SK-N-SH (cell line): ENCODE data around the gene KRTAP3-3. TPM values are rescaled to one million over a fixed set of nuclear protein-coding genes. Genes with fewer than 3 reads are reported as not detected.

Experiments
- CTCF ChIA-PET: fragments of 300-600, 350-600 bp; formaldehyde crosslinking; extraction: SDS; loops from one replicate; lab custom pipeline; 2021; lab: Yijun Ruan, JAX
- POLR2A ChIA-PET: fragments of 350-600 bp; sonication (Branson Sonifier 250); formaldehyde crosslinking; extraction: SDS; loops from one replicate; lab custom pipeline; 2020; ENCODE audit warnings: antibody characterized with exemption, inconsistent platforms; lab: Yijun Ruan, JAX
- DNase-seq: peaks from one replicate; pipeline ENCODE4 v3.0.0; 2012
- H2AFZ ChIP-seq: fragments of 200-600 bp; sonication (generic); 2 replicates; pipeline ENCODE4 v1.8.1; 2016; ENCODE audit warnings: antibody characterized with exemption, mild to moderate bottlenecking, low read depth
- H3F3A ChIP-seq: fragments of 200-600 bp; sonication (generic); replicated peaks from 2 replicates; pipeline ENCODE3; 2016; ENCODE audit warnings: antibody characterized with exemption, mild to moderate bottlenecking; ENCODE audit not compliant: insufficient read depth
- H3K27ac ChIP-seq, 2 experiments: fragments of 200-500 bp in 1 of 2; fragments of 200-600 bp in 1 of 2; sonication (Bioruptor generic) in 1 of 2; sonication (generic), shearing (Covaris generic) in 1 of 2; 2 replicates each; pipeline versions ENCODE4 v1.5.1 to v1.6.1; 2014 to 2016; ENCODE audit warnings: low read depth in 2 of 2, inconsistent platforms in 1 of 2, low read length in 1 of 2, mild to moderate bottlenecking in 1 of 2, mixed read lengths in 1 of 2
- H3K27me3 ChIP-seq: fragments of 200-600 bp; sonication (generic), shearing (Covaris generic); 2 replicates; pipeline ENCODE4 v1.6.1; 2016; ENCODE audit warnings: mixed run types; ENCODE audit not compliant: insufficient read depth
- H3K36me3 ChIP-seq, 2 experiments: fragments of 200-500 bp in 1 of 2; fragments of 200-600 bp in 1 of 2; sonication (Bioruptor generic) in 1 of 2; sonication (generic) in 1 of 2; replicated peaks in 1 of 2; 2 replicates each; pipeline versions ENCODE3 to v1.5.1; 2014 to 2016; ENCODE audit warnings: low read length in 1 of 2, mild to moderate bottlenecking in 1 of 2; ENCODE audit not compliant: insufficient read depth in 2 of 2, control insufficient read depth in 1 of 2
- H3K4me1 ChIP-seq, 2 experiments: fragments of 200-500 bp in 1 of 2; fragments of 200-600 bp in 1 of 2; sonication (Bioruptor generic) in 1 of 2; sonication (generic), shearing (Covaris generic) in 1 of 2; 2 replicates each; pipeline versions ENCODE4 v1.5.1 to v1.6.1; 2014 to 2016; ENCODE audit warnings: low read depth in 1 of 2, low read length in 1 of 2, mixed run types in 1 of 2; ENCODE audit not compliant: insufficient read depth in 2 of 2, control insufficient read depth in 1 of 2
- H3K4me2 ChIP-seq: fragments of 200-600 bp; sonication (generic), shearing (Covaris generic); 2 replicates; pipeline ENCODE4 v1.6.1; 2017; ENCODE audit warnings: mixed run types
- H3K4me3 ChIP-seq, 2 experiments: fragments of 200-500 bp in 1 of 2; fragments of 200-600 bp in 1 of 2; sonication (Bioruptor generic) in 1 of 2; sonication (generic), shearing (Covaris generic) in 1 of 2; 2 replicates each; pipeline versions ENCODE4 v1.5.1 to v1.8.1; 2014 to 2016; ENCODE audit warnings: low read depth in 2 of 2, inconsistent platforms in 1 of 2, low read length in 1 of 2, mild to moderate bottlenecking in 1 of 2, mixed read lengths in 1 of 2, moderate library complexity in 1 of 2
- H3K79me2 ChIP-seq: fragments of 200-600 bp; sonication (generic); 2 replicates; pipeline ENCODE4 v1.8.1; 2017; ENCODE audit warnings: mild to moderate bottlenecking; ENCODE audit not compliant: insufficient read depth
- H3K9ac ChIP-seq: fragments of 200-600 bp; sonication (generic); 2 replicates; pipeline ENCODE4 v1.6.1; 2017; ENCODE audit warnings: mixed run types
- H3K9me2 ChIP-seq: fragments of 200-600 bp; sonication (generic); 2 replicates; pipeline ENCODE4 v1.6.1; 2017; ENCODE audit warnings: mixed run types
- H3K9me3 ChIP-seq: fragments of 200-600 bp; sonication (generic); 2 replicates; pipeline ENCODE4 v1.6.1; 2017; ENCODE audit warnings: mixed run types, mild to moderate bottlenecking, moderate library complexity
- H4K20me1 ChIP-seq: fragments of 200-600 bp; sonication (generic); 2 replicates; pipeline ENCODE4 v1.6.1; 2017; ENCODE audit warnings: mild to moderate bottlenecking, mixed run types; ENCODE audit not compliant: insufficient read depth
- ELF1 ChIP-seq: IDR thresholded peaks from 2 replicates; pipeline ENCODE4 v1.4.0; 2012
- EZH2phosphoT487 ChIP-seq: fragments of 200-600 bp; sonication (generic); IDR thresholded peaks from 2 replicates; pipeline ENCODE4 v1.6.1; 2017; ENCODE audit warnings: low read depth, mixed run types, mild to moderate bottlenecking, antibody characterized with exemption, moderate library complexity, borderline replicate concordance
- FOSL2 ChIP-seq: IDR thresholded peaks from 2 replicates; pipeline ENCODE4 v1.4.0; 2012; ENCODE audit warnings: low read depth, mild to moderate bottlenecking, moderate library complexity, borderline replicate concordance
- MEF2A ChIP-seq: IDR thresholded peaks from 2 replicates; pipeline ENCODE4 v1.4.0; 2012; ENCODE audit warnings: low read depth, borderline replicate concordance
- MXI1 ChIP-seq: IDR thresholded peaks from 2 replicates; pipeline ENCODE4 v1.6.1; 2012; ENCODE audit warnings: mild to moderate bottlenecking, low read depth, low read length, improper control_type of control experiment
- NFIC ChIP-seq: IDR thresholded peaks from 2 replicates; pipeline ENCODE4 v1.4.0; 2012; ENCODE audit warnings: borderline replicate concordance
- RAD21 ChIP-seq: IDR thresholded peaks from 2 replicates; pipeline ENCODE4 v1.6.1; 2012; ENCODE audit warnings: mild to moderate bottlenecking, low read length
- RFX5 ChIP-seq: IDR thresholded peaks from 2 replicates; pipeline ENCODE4 v1.6.1; 2012; ENCODE audit warnings: mild to moderate bottlenecking, improper control_type of control experiment, low read length
- RXRA ChIP-seq: IDR thresholded peaks from 2 replicates; pipeline ENCODE4 v1.4.0; 2012; ENCODE audit warnings: low read depth, mild to moderate bottlenecking, borderline replicate concordance
- SIN3A ChIP-seq: IDR thresholded peaks from 2 replicates; pipeline ENCODE4 v1.6.1; 2012; ENCODE audit warnings: low read depth, mild to moderate bottlenecking, low read length, moderate library complexity, borderline replicate concordance
- SMC3 ChIP-seq: IDR thresholded peaks from 2 replicates; pipeline ENCODE4 v1.6.1; 2012; ENCODE audit warnings: low read depth, low read length, improper control_type of control experiment
- TAF1 ChIP-seq: IDR thresholded peaks from 2 replicates; pipeline ENCODE4 v1.6.1; 2012; ENCODE audit warnings: low read depth, mild to moderate bottlenecking, low read length, moderate library complexity, borderline replicate concordance
- TCF12 ChIP-seq: IDR thresholded peaks from 2 replicates; pipeline ENCODE4 v1.4.0; 2012
- TEAD4 ChIP-seq: IDR thresholded peaks from 2 replicates; pipeline ENCODE4 v1.4.0; 2012; ENCODE audit warnings: mild to moderate bottlenecking, borderline replicate concordance; ENCODE audit not compliant: insufficient read depth
- WGBS: methylation state at CpG from one replicate; pipeline ENCODE4 v1.1.6; 2017; ENCODE audit warnings: low lambda C conversion rate; 5-methylcytosine and 5-hydroxymethylcytosine counted together
- polyA plus RNA-seq, 3 experiments: library from polyadenylated mRNA; depleted of rRNA; stranded (reverse); fragments of >200 nt; gene quantifications; 2 replicates each; pipeline ENCODE4 v1.2.3, GENCODE V29; 2012
- TF ChIP-seq, protein P1 (sequence below): IDR thresholded peaks from 2 replicates; pipeline ENCODE4 v1.4.0; 2012; ENCODE audit warnings: low read depth
- TF ChIP-seq, protein P2 (sequence below): IDR thresholded peaks from 2 replicates; pipeline ENCODE4 v1.6.1; 2012; ENCODE audit warnings: mild to moderate bottlenecking, low read depth, low read length, moderate library complexity
- TF ChIP-seq, protein P3 (sequence below): fragments of 150-350 bp; IDR thresholded peaks from 2 replicates; pipeline ENCODE4 v1.6.1; 2016; ENCODE audit warnings: mild to moderate bottlenecking, low read depth, low read length
- TF ChIP-seq, protein P4 (sequence below): fragments of 150-350 bp; IDR thresholded peaks from 2 replicates; pipeline ENCODE4 v1.6.1; 2017; ENCODE audit warnings: antibody characterized with exemption, low read length, low read depth, borderline replicate concordance
- TF ChIP-seq, protein P5 (sequence below): IDR thresholded peaks from 2 replicates; pipeline ENCODE4 v1.4.0; 2012; ENCODE audit warnings: low read depth, borderline replicate concordance

KRTAP3-3 gene
- polyA plus RNA-seq, 1 of the 3 experiments (the other 2 are of a cell fraction) = not detected

DNA sequence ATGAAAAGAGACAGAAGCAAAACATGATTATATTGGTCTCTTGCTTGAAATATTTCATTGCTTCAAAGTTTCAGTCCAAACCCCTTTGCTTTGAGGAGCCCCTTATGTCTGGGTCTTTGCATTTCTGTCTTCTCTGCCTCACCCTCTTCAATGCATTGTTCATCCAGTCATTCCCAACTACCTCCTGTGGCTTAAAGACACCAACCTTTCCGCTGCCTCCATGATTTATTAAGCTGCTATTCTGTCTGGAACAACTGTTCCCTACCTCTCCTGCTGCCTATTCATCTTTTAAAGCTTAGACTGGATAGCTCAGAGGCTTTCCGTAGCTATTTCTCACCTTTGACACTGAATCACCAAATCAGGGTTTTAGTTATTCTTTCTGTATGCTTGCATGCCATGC lies 3.4 kb upstream of the KRTAP3-3 start:
- POLR2A ChIA-PET = no interaction called here
- CTCF ChIA-PET = interaction anchor here (0.7 to 1.1 kb wide), 2 partner anchors 50 to 552 kb away, joined by 3 read pairs; no protein-coding TSS in a partner anchor
- peaks cover 40% of the 10 kb centered on the region; the same call in 1 of the 2 replicates for H3K27me3 ChIP-seq
- DNase-seq = no peak
- TF ChIP-seq FOSL2 (no peak), RAD21 (no peak), TCF12 (no peak), TEAD4 (no peak), MEF2A (no peak), SMC3 (no peak), MXI1 (no peak), NFIC (no peak), ELF1 (no peak), RFX5 (no peak), TAF1 (no peak), EZH2phosphoT487 (no peak), SIN3A (no peak)
- TF ChIP-seq, protein P1, sequence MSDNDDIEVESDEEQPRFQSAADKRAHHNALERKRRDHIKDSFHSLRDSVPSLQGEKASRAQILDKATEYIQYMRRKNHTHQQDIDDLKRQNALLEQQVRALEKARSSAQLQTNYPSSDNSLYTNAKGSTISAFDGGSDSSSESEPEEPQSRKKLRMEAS = no peak
- TF ChIP-seq, protein P2, sequence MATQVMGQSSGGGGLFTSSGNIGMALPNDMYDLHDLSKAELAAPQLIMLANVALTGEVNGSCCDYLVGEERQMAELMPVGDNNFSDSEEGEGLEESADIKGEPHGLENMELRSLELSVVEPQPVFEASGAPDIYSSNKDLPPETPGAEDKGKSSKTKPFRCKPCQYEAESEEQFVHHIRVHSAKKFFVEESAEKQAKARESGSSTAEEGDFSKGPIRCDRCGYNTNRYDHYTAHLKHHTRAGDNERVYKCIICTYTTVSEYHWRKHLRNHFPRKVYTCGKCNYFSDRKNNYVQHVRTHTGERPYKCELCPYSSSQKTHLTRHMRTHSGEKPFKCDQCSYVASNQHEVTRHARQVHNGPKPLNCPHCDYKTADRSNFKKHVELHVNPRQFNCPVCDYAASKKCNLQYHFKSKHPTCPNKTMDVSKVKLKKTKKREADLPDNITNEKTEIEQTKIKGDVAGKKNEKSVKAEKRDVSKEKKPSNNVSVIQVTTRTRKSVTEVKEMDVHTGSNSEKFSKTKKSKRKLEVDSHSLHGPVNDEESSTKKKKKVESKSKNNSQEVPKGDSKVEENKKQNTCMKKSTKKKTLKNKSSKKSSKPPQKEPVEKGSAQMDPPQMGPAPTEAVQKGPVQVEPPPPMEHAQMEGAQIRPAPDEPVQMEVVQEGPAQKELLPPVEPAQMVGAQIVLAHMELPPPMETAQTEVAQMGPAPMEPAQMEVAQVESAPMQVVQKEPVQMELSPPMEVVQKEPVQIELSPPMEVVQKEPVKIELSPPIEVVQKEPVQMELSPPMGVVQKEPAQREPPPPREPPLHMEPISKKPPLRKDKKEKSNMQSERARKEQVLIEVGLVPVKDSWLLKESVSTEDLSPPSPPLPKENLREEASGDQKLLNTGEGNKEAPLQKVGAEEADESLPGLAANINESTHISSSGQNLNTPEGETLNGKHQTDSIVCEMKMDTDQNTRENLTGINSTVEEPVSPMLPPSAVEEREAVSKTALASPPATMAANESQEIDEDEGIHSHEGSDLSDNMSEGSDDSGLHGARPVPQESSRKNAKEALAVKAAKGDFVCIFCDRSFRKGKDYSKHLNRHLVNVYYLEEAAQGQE = no peak
- H3K4me3 ChIP-seq = no peak overlapping the region
- no peak overlapping the region for H3K4me2 ChIP-seq
- no peak overlapping the region for H3K9ac ChIP-seq
- no peaks in the 10 kb centered on the region for H3K79me2 ChIP-seq
- WGBS = 6% methylated on average over 2 of the region's 2 CpGs
- H3K4me1 ChIP-seq = no peaks in the 10 kb centered on the region
- H3K9me2 ChIP-seq = no peaks in the 10 kb centered on the region
- H3K36me3 ChIP-seq = no peaks in the 10 kb centered on the region
- H2AFZ ChIP-seq = no peak overlapping the region
- H3F3A ChIP-seq = no peaks in the 10 kb centered on the region
- no peaks in the 10 kb centered on the region for H3K9me3 ChIP-seq
- H4K20me1 ChIP-seq = no peaks in the 10 kb centered on the region
- no peak overlapping the region for H3K27ac ChIP-seq

DNA sequence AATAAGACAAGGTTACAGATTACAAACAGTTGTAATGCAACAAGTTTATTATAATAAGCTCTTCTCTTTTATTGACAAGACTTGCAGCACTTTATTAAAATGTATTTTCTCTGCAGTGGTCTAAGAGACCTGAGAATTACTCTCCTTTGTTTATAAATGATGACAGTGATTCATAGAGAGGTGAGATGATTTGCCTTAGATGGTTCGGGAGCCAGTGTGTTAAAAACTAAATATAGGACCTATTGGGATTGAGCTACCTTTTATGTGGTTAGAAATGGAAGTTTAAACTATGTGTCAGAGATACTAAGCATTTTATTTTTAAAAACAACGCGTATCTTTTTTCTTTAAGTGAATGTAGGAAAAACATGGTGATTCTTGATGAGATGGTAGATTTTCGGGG lies 2.9 kb upstream of the KRTAP3-3 start:
- no peak overlapping the region for H3K9ac ChIP-seq
- no peaks in the 10 kb centered on the region for H3F3A ChIP-seq
- no peak for DNase-seq
- peaks cover 40% of the 10 kb centered on the region for H3K27me3 ChIP-seq
- CTCF ChIA-PET = interaction anchor here (0.7 to 1.1 kb wide), 2 partner anchors 50 to 552 kb away, joined by 3 read pairs; no protein-coding TSS in a partner anchor
- no peaks in the 10 kb centered on the region for H3K9me3 ChIP-seq
- H3K4me2 ChIP-seq = no peak overlapping the region
- 25% methylated on average over 4 of the region's 4 CpGs for WGBS
- no peak overlapping the region for H3K4me3 ChIP-seq
- H3K79me2 ChIP-seq = no peaks in the 10 kb centered on the region
- H3K9me2 ChIP-seq = no peaks in the 10 kb centered on the region
- H3K4me1 ChIP-seq = no peaks in the 10 kb centered on the region
- H2AFZ ChIP-seq = no peak overlapping the region
- H3K36me3 ChIP-seq = no peaks in the 10 kb centered on the region
- no peaks in the 10 kb centered on the region for H4K20me1 ChIP-seq
- no peak overlapping the region for H3K27ac ChIP-seq
- POLR2A ChIA-PET = no interaction called here
- no peak for TF ChIP-seq MEF2A
- TF ChIP-seq, protein P3, sequence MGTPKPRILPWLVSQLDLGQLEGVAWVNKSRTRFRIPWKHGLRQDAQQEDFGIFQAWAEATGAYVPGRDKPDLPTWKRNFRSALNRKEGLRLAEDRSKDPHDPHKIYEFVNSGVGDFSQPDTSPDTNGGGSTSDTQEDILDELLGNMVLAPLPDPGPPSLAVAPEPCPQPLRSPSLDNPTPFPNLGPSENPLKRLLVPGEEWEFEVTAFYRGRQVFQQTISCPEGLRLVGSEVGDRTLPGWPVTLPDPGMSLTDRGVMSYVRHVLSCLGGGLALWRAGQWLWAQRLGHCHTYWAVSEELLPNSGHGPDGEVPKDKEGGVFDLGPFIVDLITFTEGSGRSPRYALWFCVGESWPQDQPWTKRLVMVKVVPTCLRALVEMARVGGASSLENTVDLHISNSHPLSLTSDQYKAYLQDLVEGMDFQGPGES = no peak
- TF ChIP-seq, protein P4, sequence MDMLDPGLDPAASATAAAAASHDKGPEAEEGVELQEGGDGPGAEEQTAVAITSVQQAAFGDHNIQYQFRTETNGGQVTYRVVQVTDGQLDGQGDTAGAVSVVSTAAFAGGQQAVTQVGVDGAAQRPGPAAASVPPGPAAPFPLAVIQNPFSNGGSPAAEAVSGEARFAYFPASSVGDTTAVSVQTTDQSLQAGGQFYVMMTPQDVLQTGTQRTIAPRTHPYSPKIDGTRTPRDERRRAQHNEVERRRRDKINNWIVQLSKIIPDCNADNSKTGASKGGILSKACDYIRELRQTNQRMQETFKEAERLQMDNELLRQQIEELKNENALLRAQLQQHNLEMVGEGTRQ = no peak
- TF ChIP-seq, protein P5, sequence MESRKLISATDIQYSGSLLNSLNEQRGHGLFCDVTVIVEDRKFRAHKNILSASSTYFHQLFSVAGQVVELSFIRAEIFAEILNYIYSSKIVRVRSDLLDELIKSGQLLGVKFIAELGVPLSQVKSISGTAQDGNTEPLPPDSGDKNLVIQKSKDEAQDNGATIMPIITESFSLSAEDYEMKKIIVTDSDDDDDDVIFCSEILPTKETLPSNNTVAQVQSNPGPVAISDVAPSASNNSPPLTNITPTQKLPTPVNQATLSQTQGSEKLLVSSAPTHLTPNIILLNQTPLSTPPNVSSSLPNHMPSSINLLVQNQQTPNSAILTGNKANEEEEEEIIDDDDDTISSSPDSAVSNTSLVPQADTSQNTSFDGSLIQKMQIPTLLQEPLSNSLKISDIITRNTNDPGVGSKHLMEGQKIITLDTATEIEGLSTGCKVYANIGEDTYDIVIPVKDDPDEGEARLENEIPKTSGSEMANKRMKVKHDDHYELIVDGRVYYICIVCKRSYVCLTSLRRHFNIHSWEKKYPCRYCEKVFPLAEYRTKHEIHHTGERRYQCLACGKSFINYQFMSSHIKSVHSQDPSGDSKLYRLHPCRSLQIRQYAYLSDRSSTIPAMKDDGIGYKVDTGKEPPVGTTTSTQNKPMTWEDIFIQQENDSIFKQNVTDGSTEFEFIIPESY = no peak
- no peak for TF ChIP-seq ELF1
- no peak for TF ChIP-seq EZH2phosphoT487
- no peak for TF ChIP-seq RXRA
